ENCODE results near the gene ANKRD52. TPM values are rescaled to one million over a fixed set of nuclear protein-coding genes. Genes with fewer than 3 reads are reported as not detected.

Gene ANKRD52
- polyA plus RNA-seq, 1 donor (not counting 4 experiments of a cell fraction or from before 2014, with no cell fraction given) = 14.0 TPM

- peaks cover 7% of the 10 kb centered on the region for H3K79me2 ChIP-seq (ENCODE audit: control insufficient read depth, insufficient read depth, low read length)
- TF ChIP-seq CTCF (optimal IDR thresholded peaks at IDR 0.05 in 1 of 3, IDR thresholded peaks at IDR 0.05 in 1 of 3, conservative IDR thresholded peaks at IDR 0.05 in 1 of 3; ENCODE audit: extremely low read depth in 1 of 3, insufficient read depth in 2 of 3, low read length in 3 of 3) = no peak
- no peak for TF ChIP-seq EZH2 (IDR thresholded peaks at IDR 0.05; ENCODE audit: low read length)
- H2AFZ ChIP-seq (ENCODE audit: control insufficient read depth, low read length) = no peak overlapping the region
- DNase-seq (ENCODE audit: low read depth, low spot score) (no peak), FAIRE-seq (no peak)
- H3K9ac ChIP-seq (ENCODE audit: control insufficient read depth, extremely low read depth, insufficient read depth, low read length) = no peak overlapping the region
- H3K9me3 ChIP-seq (ENCODE audit: control insufficient read depth, low read depth, low read length) = no peaks in the 10 kb centered on the region
- H3K27me3 ChIP-seq (ENCODE audit: control insufficient read depth, extremely low read depth, insufficient read depth, low read length) = no peaks in the 10 kb centered on the region
- no peak overlapping the region for H3K4me3 ChIP-seq (ENCODE audit: control insufficient read depth in 2 of 3, extremely low read depth in 1 of 3, insufficient read depth in 2 of 3, low read depth in 1 of 3, low read length in 3 of 3)
- dilution Hi-C loops (cut with MboI; ENCODE audit: extremely low pct_ligation_motif_present, low sequenced_read_pairs) = no loop called here
- no peak overlapping the region for H3K27ac ChIP-seq (ENCODE audit: control insufficient read depth, insufficient read depth, low read length)
- H3K4me2 ChIP-seq (ENCODE audit: control insufficient read depth, extremely low read depth, insufficient read depth, low read depth, low read length) = no peak overlapping the region
- peaks cover 30% of the 10 kb centered on the region in 2 experiments for H3K36me3 ChIP-seq (ENCODE audit: control insufficient read depth in 2 of 2, extremely low read depth in 1 of 2, insufficient read depth in 2 of 2, low read length in 2 of 2)
- no peaks in the 10 kb centered on the region for H3K9me1 ChIP-seq (ENCODE audit: control insufficient read depth, extremely low read depth, insufficient read depth, low read length)
- H3K4me1 ChIP-seq (ENCODE audit: control insufficient read depth, extremely low read depth, insufficient read depth, low read length) = no peaks in the 10 kb centered on the region
- H4K20me1 ChIP-seq (ENCODE audit: control insufficient read depth, extremely low read depth, insufficient read depth, low read length) = no peaks in the 10 kb centered on the region
Measured at GRCh38 chr12:56213878-56214277, 44.3 kb downstream of the ANKRD52 start.

- Histone ChIP-seq H2AFZ (ENCODE audit: control insufficient read depth, low read length) (no peak overlapping the region), H3K36me3 (ENCODE audit: control insufficient read depth in 2 of 2, extremely low read depth in 1 of 2, insufficient read depth in 2 of 2, low read length in 2 of 2) (peaks cover 35 to 39% of the 10 kb centered on the region in 2 experiments), H3K4me3 (ENCODE audit: control insufficient read depth in 2 of 3, extremely low read depth in 1 of 3, insufficient read depth in 2 of 3, low read depth in 1 of 3, low read length in 3 of 3) (no peak overlapping the region), H3K9me1 (ENCODE audit: control insufficient read depth, extremely low read depth, insufficient read depth, low read length) (no peaks in the 10 kb centered on the region), H3K27ac (ENCODE audit: control insufficient read depth, insufficient read depth, low read length) (no peak overlapping the region), H3K9me3 (ENCODE audit: control insufficient read depth, low read depth, low read length) (no peaks in the 10 kb centered on the region), H3K4me1 (ENCODE audit: control insufficient read depth, extremely low read depth, insufficient read depth, low read length) (no peaks in the 10 kb centered on the region), H3K79me2 (ENCODE audit: control insufficient read depth, insufficient read depth, low read length) (peaks cover under 1% of the 10 kb centered on the region), H4K20me1 (ENCODE audit: control insufficient read depth, extremely low read depth, insufficient read depth, low read length) (no peaks in the 10 kb centered on the region), H3K27me3 (ENCODE audit: control insufficient read depth, extremely low read depth, insufficient read depth, low read length) (no peaks in the 10 kb centered on the region), H3K9ac (ENCODE audit: control insufficient read depth, extremely low read depth, insufficient read depth, low read length) (no peak overlapping the region), H3K4me2 (ENCODE audit: control insufficient read depth, extremely low read depth, insufficient read depth, low read depth, low read length) (no peak overlapping the region)
- DNase-seq (ENCODE audit: low read depth, low spot score) (no peak), FAIRE-seq (no peak)
- no peak for TF ChIP-seq EZH2 (IDR thresholded peaks at IDR 0.05; ENCODE audit: low read length)
- no peak for TF ChIP-seq CTCF (optimal IDR thresholded peaks at IDR 0.05 in 1 of 3, IDR thresholded peaks at IDR 0.05 in 1 of 3, conservative IDR thresholded peaks at IDR 0.05 in 1 of 3; ENCODE audit: extremely low read depth in 1 of 3, insufficient read depth in 2 of 3, low read length in 3 of 3)
- dilution Hi-C loops (cut with MboI; ENCODE audit: extremely low pct_ligation_motif_present, low sequenced_read_pairs) = no loop called here
Measured at GRCh38 chr12:56212361-56212760, 45.8 kb downstream of the ANKRD52 start.
